Stimulated activated CD4-positive, alpha-beta T cell treated with anti-CD3 and anti-CD28 coated beads, TNF-alpha, amount 100 ng/mL, for 48 hours (primary cell): ENCODE measurements around the gene ALPK1.
"Not testable (repeated sequence)": the region's sequence is repeated elsewhere in the genome, so short reads cannot be mapped to it uniquely, and the experiment has no call there.

ENCODE experiments used
- DNase-seq, 3 donors: peaks; one replicate each; pipeline ENCODE4 v3.0.0-alpha.2; 2020; ENCODE audit warnings: low read depth in 3 of 3

Gene ALPK1

GRCh38 chr4:112378858-112379257, 81.7 kb downstream of the ALPK1 start:
- DNase-seq, result no peak

GRCh38 chr4:112379306-112379705, 82.1 kb downstream of the ALPK1 start:
- no peak for DNase-seq

- no peak for DNase-seq
Observed at GRCh38 chr4:112381996-112382692, 85.0 kb downstream of the ALPK1 start.

DNA sequence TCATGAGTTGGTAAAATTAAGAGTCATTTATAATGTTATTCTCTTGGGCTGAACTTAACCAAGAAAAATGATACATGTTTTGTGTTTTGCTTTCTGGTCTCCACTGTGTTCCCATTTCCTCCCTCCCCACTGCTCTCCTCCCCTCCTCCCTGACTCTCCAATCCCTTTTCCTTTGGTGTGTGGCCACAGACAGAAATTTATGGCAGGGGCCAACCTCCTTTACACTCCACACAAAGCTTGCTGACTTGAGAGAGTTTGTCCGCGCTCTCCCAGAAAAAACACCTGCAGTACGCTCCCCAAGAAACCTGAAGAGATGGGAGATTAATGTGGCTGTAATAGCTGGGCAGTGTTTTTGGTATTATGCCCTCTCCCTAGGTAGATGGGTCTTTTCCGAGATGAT, 88.9 kb downstream of the ALPK1 start:
- DNase-seq, result no peak

DNA sequence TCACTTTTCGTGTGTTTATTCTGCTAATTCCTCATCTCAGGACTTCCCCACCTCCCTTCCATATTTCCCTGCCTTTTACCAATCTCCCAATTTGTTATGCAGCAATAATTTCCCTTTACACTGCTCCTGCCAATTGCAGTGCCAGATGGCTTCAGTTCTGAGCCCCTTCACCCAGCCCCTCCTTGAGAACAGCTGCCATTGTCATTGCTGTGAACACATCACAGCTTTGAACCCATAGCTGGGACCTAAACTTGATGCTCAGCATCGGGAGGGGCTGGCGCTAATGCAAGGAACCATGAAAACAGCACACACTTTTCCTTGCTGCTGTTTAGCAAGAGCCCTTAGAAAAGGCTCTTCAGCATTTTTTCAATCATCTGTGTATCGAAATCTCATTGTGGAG, 104.9 kb downstream of the ALPK1 start:
- DNase-seq, result no peak

DNA sequence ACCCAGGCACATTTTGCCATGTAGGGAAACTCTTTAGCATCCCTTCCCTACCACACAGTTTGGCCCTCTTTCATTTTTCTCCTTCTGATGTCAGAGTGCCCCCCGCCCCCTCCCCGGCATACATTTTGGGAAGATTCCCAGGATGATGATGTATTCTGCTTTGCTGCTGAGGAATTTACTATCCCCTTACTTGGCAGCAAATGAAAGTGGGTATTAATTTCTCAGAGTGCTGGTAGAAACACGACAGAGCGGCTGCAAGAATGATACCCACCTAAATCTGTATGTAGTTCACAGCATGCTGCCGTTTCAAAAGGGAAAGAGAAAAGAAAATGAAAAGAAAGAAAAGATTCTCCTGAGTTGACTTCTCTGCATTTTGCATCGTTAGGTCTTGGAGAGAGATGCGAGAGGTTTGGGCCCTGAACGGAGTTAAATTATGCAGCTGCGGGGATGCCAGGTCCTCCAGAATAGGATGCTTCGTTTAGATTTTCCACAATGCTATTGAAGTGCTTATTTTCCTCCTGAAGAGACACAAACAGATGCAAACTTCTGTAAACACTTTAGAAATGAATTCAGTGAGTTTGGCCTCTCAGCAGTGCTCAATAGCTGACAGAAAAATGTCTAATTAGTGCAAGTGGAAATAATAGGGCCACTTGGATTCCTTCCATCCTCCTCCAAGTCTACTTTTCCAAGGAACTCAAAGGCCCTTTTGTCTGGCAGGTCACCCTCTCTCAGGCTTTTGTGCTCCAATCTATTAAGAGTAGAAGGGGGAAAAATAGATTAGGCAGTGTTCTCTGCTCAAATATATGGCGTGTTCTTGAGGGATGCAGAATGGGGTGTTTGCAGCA, 106.2 kb downstream of the ALPK1 start:
- DNase-seq, result no peak

- DNase-seq, result no peak
Observed at GRCh38 chr4:112410364-112410763, 113.2 kb downstream of the ALPK1 start.

GRCh38 chr4:112410804-112411203, 113.6 kb downstream of the ALPK1 start:
- no peak for DNase-seq

DNA sequence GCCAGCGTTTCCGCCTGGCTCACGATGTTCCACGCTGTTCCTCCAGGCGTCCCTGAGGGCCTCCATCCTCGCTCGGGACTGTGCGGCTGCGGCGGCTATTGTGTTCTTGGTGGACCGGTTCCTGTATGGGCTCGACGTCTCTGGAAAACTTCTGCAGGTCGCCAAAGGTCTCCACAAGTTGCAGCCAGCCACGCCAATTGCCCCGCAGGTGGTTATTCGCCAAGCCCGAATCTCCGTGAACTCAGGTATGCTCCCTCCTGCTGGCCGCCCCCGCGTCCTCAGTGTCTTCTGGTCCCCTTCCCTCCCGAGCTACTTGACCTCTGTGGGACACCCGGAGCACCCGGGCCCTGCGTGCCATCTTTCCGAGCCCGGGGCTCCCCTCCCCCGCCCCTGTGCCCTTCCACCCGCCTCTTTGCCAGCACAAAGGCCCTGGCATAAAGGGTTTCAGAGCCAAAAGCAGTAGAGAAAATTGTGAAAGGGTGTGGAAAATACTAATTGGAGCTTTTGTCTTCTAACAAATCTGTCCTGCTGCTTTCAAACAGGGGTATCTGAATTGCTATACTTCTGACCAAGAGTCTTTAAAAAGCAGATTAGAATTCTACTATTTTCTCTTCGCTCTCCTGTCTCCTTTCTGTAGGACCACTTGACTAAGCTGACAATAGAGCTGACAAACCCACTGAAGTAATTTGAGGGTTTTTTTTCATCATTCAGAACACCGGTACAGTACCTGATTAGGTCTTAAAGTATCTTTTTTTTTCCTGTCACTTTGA, 114.8 kb downstream of the ALPK1 start:
- DNase-seq, result no peak

GRCh38 chr4:112416464-112416863, 119.3 kb downstream of the ALPK1 start:
- DNase-seq, result no peak

- no peak for DNase-seq
Observed at GRCh38 chr4:112418092-112418491, 120.9 kb downstream of the ALPK1 start.

- DNase-seq, result no peak
Observed at GRCh38 chr4:112421911-112422310, 124.7 kb downstream of the ALPK1 start.

DNA sequence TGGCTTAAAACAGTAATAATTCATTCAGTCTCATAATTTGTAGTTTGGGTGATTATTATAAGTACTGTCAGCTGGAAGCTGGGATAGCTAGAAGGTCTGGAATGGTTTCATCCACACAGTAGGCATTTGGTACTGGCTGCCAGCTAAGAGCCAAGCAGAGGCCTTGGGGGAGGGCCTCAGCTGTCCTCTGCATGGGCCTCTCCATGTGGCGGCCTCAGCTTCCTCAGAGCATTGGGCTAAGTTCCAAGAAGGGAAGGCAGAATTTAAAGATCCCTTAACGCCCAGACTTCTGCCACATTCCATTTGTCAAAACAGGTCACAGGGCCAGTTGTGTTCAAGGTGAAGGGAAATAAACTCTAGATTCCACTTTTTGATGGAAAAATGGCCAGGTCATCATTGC, 125.5 kb downstream of the ALPK1 start:
- no peak for DNase-seq

GRCh38 chr4:112423591-112423990, 126.4 kb downstream of the ALPK1 start:
- DNase-seq, result no peak

GRCh38 chr4:112425823-112426222, 128.7 kb downstream of the ALPK1 start:
- no peak for DNase-seq

DNA sequence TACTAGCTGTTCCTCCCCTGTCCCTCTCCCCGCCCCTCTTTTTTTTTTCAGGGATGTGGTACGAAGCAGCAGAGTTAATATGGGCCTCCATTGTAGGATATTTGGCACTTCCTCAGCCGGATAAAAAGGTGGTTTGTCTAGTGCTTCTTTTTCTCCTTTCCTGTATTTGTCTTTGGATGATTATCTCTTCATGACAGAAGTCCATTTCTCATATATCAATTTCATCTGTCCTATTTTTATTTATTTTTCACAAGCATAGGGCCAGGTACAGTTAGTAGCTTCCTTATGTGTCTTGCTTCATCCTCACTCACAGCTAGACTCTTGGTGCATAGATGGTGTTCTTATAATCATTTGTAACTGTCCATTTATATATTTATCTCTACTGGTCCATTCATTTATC, 129.2 kb downstream of the ALPK1 start:
- DNase-seq, result no peak

GRCh38 chr4:112431158-112431557, 134.0 kb downstream of the ALPK1 start:
- no peak for DNase-seq

DNA sequence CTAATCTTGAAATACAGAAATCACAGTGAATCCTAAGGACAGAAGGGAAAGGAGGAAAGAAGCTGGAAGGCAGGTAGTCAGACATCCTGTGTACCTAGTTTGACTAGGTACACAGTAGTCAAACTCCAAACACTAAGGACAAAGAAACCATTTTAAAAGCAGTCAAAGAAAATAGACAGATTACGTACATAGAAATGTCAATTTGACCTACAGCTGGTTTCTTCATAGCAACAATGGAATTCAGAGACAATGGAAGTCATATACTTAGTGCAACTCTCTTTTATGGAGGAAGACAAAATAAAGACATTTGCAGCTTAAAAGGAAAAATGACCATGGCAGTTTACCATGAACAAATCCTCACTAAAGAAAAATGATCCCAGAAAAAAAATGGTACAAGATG, 139.8 kb downstream of the ALPK1 start:
- DNase-seq, result no peak

DNA sequence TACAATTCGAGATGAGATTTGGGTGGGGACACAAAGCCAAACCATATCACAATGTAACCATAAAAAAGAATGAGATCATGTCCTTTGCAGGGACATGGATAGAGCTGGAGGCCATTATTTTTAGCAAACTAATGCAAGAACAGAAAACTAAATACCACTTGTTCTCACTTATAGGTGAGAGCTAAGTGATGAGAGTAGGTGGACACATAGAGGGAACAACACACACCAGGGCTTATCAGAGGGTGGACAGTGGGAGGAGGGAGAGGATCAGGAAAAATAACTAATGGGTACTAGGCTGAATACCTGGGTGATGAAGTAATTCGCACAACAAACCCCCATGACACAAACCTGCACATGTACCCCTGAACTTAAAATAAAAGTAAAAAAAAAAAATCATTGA, 145.1 kb downstream of the ALPK1 start:
- not testable (repeated sequence) for DNase-seq

DNA sequence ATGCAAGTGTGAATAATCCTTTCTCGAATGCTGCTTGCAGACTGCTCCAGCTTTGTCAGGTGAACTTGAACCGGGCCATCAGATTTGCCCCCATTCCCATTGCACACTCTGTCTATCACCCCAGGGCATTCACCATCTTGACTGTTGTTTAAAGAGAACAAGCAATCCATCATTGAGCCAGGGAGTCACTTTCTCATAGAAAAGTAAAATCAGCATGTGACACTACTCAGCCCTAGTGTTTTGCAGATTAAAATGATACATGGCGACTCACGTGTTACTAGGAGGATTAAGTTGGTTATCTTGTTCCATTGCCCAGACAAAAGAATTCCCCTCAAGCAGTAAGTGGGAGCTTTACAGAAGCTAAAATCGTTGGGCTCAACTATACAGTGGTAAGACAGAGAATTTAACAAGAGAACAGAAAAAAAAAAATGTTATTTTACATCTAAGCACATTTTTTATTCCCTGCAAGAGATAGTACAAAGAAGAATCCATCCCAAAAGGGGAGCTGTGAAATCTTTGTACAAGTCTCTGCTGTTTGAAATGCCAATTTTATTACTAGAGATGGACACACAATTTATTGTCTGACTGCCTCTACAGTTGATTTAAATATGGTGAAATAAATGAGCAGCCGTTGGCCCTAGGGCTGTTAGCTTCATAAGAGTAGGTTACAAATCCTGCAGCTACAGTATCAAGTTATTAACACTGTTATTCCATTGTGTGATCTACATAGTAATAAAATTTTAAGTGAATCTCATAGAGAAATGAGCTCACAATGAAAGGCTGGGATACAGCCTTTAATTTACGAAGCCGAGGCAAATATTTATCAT, 151.3 kb downstream of the ALPK1 start:
- DNase-seq, result no peak

DNA sequence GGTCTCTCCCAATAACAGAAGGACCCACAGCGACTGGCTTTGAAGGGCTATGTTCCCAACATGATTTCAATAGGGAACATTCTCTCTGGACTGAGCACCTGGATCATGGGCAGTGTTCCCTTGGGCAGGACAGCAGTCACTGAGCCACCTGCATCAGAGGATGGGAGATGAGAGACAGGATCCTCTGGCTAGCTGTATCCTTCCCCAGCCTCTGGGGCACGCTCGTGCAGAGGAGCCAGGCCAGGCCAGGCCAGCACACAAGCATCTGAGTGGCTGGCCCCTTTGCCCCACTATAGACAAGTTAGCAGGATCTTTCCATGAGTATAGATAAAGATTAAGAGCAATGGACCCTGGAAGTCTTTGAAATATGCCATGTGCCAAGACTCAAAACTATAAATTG, 152.5 kb downstream of the ALPK1 start:
- DNase-seq, result no peak

GRCh38 chr4:112451104-112451503, 153.9 kb downstream of the ALPK1 start:
- no peak for DNase-seq
